Panc1 (cell line): Measurements from ENCODE around the gene ROCK2. TPM values are rescaled to one million over a fixed set of nuclear protein-coding genes. Genes with fewer than 3 reads are reported as not detected.

Experiments
- ATAC-seq: fragments of 200-7000 bp; cut with Tn5 transposase; 2 replicates; pipeline ENCODE4 v1.9.1; 2020; ENCODE audit warnings: mild to moderate bottlenecking, moderate library complexity
- BruUV-seq: library from RNA; stranded (reverse); fragments of 400-500 nt; replicated peaks from 2 replicates; lab custom pipeline; 2021; lab: Mats Ljungman, UMichigan
- CTCF ChIA-PET: fragments of 300-600 bp; sonication (Branson Sonifier 250); formaldehyde crosslinking; loops from one replicate; lab custom pipeline; 2022; ENCODE audit warnings: antibody characterized with exemption; lab: Charles Lee
- POLR2A ChIA-PET: fragments of 300-600 bp; sonication (Branson Sonifier 250); formaldehyde crosslinking; loops from one replicate; lab custom pipeline; 2022; ENCODE audit warnings: antibody characterized with exemption; lab: Charles Lee
- DNase-seq: peaks from one replicate; pipeline ENCODE4 v3.0.0-alpha.2; 2010; ENCODE audit warnings: low read depth, low spot score
- H3K27ac ChIP-seq: 2 replicates; pipeline ENCODE4 v1.5.1; 2011; ENCODE audit warnings: mild to moderate bottlenecking, low read length, inconsistent platforms
- H3K27me3 ChIP-seq: fragments of 200-500 bp; sonication (Bioruptor generic); 2 replicates; pipeline ENCODE4 v1.6.0; 2014; ENCODE audit warnings: low read length, inconsistent platforms; ENCODE audit not compliant: control insufficient read depth, insufficient read depth
- H3K36me3 ChIP-seq: fragments of 200-500 bp; sonication (Bioruptor generic); 2 replicates; pipeline ENCODE4 v1.5.1; 2014; ENCODE audit warnings: inconsistent platforms, mild to moderate bottlenecking, low read length, moderate library complexity; ENCODE audit not compliant: control insufficient read depth, insufficient read depth
- H3K4me1 ChIP-seq: 2 replicates; pipeline ENCODE4 v1.5.1; 2011; ENCODE audit warnings: inconsistent platforms, mild to moderate bottlenecking, low read length, moderate library complexity; ENCODE audit not compliant: control insufficient read depth, insufficient read depth
- H3K4me3 ChIP-seq, 2 experiments: 2 replicates each; pipeline ENCODE4 v1.5.1; 2011 to 2012; ENCODE audit warnings: low read depth in 2 of 2, low read length in 2 of 2, mild to moderate bottlenecking in 2 of 2, inconsistent platforms in 1 of 2, moderate library complexity in 1 of 2
- H3K9me3 ChIP-seq: fragments of 200-500 bp; sonication (Bioruptor generic); 2 replicates; pipeline ENCODE4 v1.5.1; 2014; ENCODE audit warnings: low read depth, mild to moderate bottlenecking, inconsistent platforms, low read length, moderate library complexity; ENCODE audit not compliant: control insufficient read depth, insufficient read depth
- POLR2AphosphoS5 ChIP-seq: IDR thresholded peaks from 2 replicates; pipeline ENCODE4 v1.6.1; 2012; ENCODE audit warnings: mild to moderate bottlenecking, low read depth, low read length, moderate library complexity
- SIN3A ChIP-seq: IDR thresholded peaks from 2 replicates; pipeline ENCODE4 v1.6.1; 2012; ENCODE audit warnings: low read depth, mild to moderate bottlenecking, low read length, moderate library complexity, borderline replicate concordance; ENCODE audit not compliant: insufficient read depth
- TCF7L2 ChIP-seq: IDR thresholded peaks from 2 replicates; pipeline ENCODE4 v1.6.1; 2011; ENCODE audit warnings: mild to moderate bottlenecking, low read depth, low read length, inconsistent platforms
- in situ Hi-C: cut with HindIII; loops from 2 replicates; pipeline ENCODE4 v1.10.0; 2016; ENCODE audit warnings: low sequenced_read_pairs, low pct_unique_long_range_greater_than_20kb
- intact Hi-C: fragments of 100-400 bp; cut with micrococcal nuclease; formaldehyde crosslinking; loops from one replicate; pipeline ENCODE4 v1.10.0; 2022; ENCODE audit not compliant: unreplicated experiment
- total RNA-seq: library from RNA; stranded (reverse); gene quantifications from one replicate; pipeline ENCODE4 v1.2.1, GENCODE V29; 2021; ENCODE audit not compliant: unreplicated experiment
- TF ChIP-seq, protein P1 (sequence below): fragments of 450-650 bp; IDR thresholded peaks from 2 replicates; pipeline ENCODE4 v1.5.1; 2017; ENCODE audit warnings: mild to moderate bottlenecking
- TF ChIP-seq, protein P2 (sequence below), 2 experiments: IDR thresholded peaks; 2 replicates each; pipeline ENCODE4 v1.6.1; 2011 to 2012; ENCODE audit warnings: low read depth in 2 of 2, control low read depth in 1 of 2, low read length in 1 of 2, mild to moderate bottlenecking in 1 of 2, moderate library complexity in 1 of 2; ENCODE audit not compliant: insufficient read depth in 1 of 2

The ROCK2 gene
- total RNA-seq, 1 experiment from 2014 or later, result 47.9 TPM

DNA sequence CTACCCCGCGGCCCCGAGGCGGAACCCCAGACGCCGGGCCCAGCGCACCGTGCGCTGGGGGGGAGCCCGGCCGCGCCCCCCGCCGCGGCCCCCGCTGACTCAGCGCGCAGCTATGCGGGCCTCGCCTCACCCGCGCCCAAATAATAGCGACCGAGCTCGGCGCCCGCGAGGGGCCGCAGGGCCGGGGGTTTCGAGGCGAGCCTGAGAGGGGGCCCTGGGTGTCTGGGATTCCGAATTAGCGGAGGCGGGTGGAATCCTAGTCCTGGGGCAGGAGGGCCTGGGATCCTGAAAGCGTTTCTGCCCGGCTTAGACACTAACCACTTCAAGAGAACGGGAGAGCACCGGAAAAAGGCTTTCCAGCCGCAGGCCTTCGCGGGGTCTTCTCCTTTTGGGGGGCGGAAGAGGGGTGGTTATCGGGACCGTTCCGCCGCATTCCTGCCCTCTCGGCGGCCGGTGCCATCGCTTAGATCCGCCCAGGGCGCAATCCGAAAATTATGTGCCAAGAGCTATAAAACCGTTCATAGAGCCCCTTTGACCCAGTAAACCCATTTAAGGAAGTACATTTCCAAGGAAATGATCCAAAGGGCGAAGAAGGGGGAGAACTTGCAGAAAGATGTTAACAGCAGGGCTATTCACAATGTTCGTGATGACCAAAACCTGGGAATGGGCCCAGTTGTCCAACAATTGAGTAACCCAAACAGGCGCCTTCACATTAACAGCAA is 681 bp upstream of the ROCK2 start:
- Histone ChIP-seq H3K27ac (peak overlapping the region; percentile 93), H3K4me3 (peak overlapping the region; percentile 54 to 90), H3K36me3 (no peaks in the 10 kb centered on the region), H3K4me1 (peaks cover 32% of the 10 kb centered on the region), H3K9me3 (no peaks in the 10 kb centered on the region), H3K27me3 (no peaks in the 10 kb centered on the region)
- ChIA-PET POLR2A (interaction anchor here (0.6 kb wide), 2 partner anchors 137 to 896 kb away, joined by 5 to 8 read pairs; no protein-coding TSS in a partner anchor), CTCF (interaction anchor here (0.6 to 1.0 kb wide), 3 partner anchors 60 to 212 kb away, joined by 3 to 16 read pairs (median 3); a partner anchor contains a TSS)
- intact Hi-C loops, result loop anchor here (5.0 to 10.0 kb wide), 2 partner anchors 67 to 110 kb away; no protein-coding TSS in a partner anchor
- DNase-seq (no peak), ATAC-seq (peak; percentile 74)
- no TSS peak for BruUV-seq
- in situ Hi-C loops, result no loop called here
- peak; percentile 94 for TF ChIP-seq TCF7L2
- TF ChIP-seq SIN3A, result no peak

GRCh38 chr2:11343650-11344341 is 640 bp downstream of the ROCK2 start:
- H3K4me3 ChIP-seq, result peak overlapping the region; percentile 90 to 95
- TF ChIP-seq SIN3A (peak; percentile 35; the same call in 1 of the 2 replicates), POLR2AphosphoS5 (no peak)
- H3K9me3 ChIP-seq, result no peaks in the 10 kb centered on the region
- peaks cover 38% of the 10 kb centered on the region for H3K4me1 ChIP-seq
- intact Hi-C loops, result loop anchor here (5.0 to 10.0 kb wide), 2 partner anchors 69 to 109 kb away; no protein-coding TSS in a partner anchor
- peak; percentile 39 for ATAC-seq
- in situ Hi-C loops, result no loop called here
- POLR2A ChIA-PET, result no interaction called here
- DNase-seq, result no peak
- no peaks in the 10 kb centered on the region for H3K36me3 ChIP-seq
- CTCF ChIA-PET, result no interaction called here
- H3K27ac ChIP-seq, result peak overlapping the region; percentile 56
- no TSS peak for BruUV-seq
- H3K27me3 ChIP-seq, result no peaks in the 10 kb centered on the region

- Histone ChIP-seq H3K4me1 (peaks cover 38% of the 10 kb centered on the region), H3K9me3 (no peaks in the 10 kb centered on the region), H3K27me3 (no peaks in the 10 kb centered on the region), H3K27ac (peak overlapping the region; percentile 56), H3K4me3 (peak overlapping the region; percentile 90 to 95), H3K36me3 (no peaks in the 10 kb centered on the region)
- ChIA-PET POLR2A (no interaction called here), CTCF (no interaction called here)
- ATAC-seq, result no peak; the same call in 1 of the 2 replicates
- DNase-seq, result no peak
- BruUV-seq, result no TSS peak
- in situ Hi-C loops (no loop called here), intact Hi-C loops (loop anchor here (5.0 to 10.0 kb wide), 2 partner anchors 69 to 109 kb away; no protein-coding TSS in a partner anchor)
- TF ChIP-seq SIN3A (no peak), POLR2AphosphoS5 (no peak), TCF7L2 (no peak)
- TF ChIP-seq, protein P1, sequence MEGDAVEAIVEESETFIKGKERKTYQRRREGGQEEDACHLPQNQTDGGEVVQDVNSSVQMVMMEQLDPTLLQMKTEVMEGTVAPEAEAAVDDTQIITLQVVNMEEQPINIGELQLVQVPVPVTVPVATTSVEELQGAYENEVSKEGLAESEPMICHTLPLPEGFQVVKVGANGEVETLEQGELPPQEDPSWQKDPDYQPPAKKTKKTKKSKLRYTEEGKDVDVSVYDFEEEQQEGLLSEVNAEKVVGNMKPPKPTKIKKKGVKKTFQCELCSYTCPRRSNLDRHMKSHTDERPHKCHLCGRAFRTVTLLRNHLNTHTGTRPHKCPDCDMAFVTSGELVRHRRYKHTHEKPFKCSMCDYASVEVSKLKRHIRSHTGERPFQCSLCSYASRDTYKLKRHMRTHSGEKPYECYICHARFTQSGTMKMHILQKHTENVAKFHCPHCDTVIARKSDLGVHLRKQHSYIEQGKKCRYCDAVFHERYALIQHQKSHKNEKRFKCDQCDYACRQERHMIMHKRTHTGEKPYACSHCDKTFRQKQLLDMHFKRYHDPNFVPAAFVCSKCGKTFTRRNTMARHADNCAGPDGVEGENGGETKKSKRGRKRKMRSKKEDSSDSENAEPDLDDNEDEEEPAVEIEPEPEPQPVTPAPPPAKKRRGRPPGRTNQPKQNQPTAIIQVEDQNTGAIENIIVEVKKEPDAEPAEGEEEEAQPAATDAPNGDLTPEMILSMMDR, result no peak
- TF ChIP-seq, protein P2, sequence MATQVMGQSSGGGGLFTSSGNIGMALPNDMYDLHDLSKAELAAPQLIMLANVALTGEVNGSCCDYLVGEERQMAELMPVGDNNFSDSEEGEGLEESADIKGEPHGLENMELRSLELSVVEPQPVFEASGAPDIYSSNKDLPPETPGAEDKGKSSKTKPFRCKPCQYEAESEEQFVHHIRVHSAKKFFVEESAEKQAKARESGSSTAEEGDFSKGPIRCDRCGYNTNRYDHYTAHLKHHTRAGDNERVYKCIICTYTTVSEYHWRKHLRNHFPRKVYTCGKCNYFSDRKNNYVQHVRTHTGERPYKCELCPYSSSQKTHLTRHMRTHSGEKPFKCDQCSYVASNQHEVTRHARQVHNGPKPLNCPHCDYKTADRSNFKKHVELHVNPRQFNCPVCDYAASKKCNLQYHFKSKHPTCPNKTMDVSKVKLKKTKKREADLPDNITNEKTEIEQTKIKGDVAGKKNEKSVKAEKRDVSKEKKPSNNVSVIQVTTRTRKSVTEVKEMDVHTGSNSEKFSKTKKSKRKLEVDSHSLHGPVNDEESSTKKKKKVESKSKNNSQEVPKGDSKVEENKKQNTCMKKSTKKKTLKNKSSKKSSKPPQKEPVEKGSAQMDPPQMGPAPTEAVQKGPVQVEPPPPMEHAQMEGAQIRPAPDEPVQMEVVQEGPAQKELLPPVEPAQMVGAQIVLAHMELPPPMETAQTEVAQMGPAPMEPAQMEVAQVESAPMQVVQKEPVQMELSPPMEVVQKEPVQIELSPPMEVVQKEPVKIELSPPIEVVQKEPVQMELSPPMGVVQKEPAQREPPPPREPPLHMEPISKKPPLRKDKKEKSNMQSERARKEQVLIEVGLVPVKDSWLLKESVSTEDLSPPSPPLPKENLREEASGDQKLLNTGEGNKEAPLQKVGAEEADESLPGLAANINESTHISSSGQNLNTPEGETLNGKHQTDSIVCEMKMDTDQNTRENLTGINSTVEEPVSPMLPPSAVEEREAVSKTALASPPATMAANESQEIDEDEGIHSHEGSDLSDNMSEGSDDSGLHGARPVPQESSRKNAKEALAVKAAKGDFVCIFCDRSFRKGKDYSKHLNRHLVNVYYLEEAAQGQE (IDR thresholded peaks at IDR 0.05; ENCODE audit: insufficient read depth in 1 of 2, low read depth in 2 of 2, low read length in 1 of 2), result no peak
These were observed 1.1 kb downstream of the ROCK2 start for GRCh38 chr2:11343368-11343649.
